ENCODE data around the gene AGT.

The AGT gene

GRCh38 chr1:230686747-230687146, 27.2 kb downstream of the AGT start:
- Histone ChIP-seq H3K9me3 (ENCODE audit: control insufficient read depth in 2 of 2, low read length in 2 of 2) (no peaks in the 10 kb centered on the region), H3K4me1 (ENCODE audit: control insufficient read depth, insufficient read depth, low read length) (peaks cover 11% of the 10 kb centered on the region), H3K27ac (ENCODE audit: low read length) (no peak overlapping the region), H3K27me3 (ENCODE audit: control insufficient read depth in 1 of 2, insufficient read depth in 2 of 2, low read length in 2 of 2) (no peaks in the 10 kb centered on the region), H3K4me3 (ENCODE audit: low read length in 2 of 2) (no peak overlapping the region), H3K36me3 (ENCODE audit: control insufficient read depth in 2 of 2, insufficient read depth in 2 of 2, low read length in 2 of 2) (peaks cover 56 to 62% of the 10 kb centered on the region in 2 donors), H3K9ac (ENCODE audit: low read length in 2 of 2) (no peak overlapping the region)

- Histone ChIP-seq H3K27ac (ENCODE audit: low read length) (no peak overlapping the region), H3K4me1 (ENCODE audit: control insufficient read depth, insufficient read depth, low read length) (peaks cover 13% of the 10 kb centered on the region), H3K27me3 (ENCODE audit: control insufficient read depth in 1 of 2, insufficient read depth in 2 of 2, low read length in 2 of 2) (no peaks in the 10 kb centered on the region), H3K9me3 (ENCODE audit: control insufficient read depth in 2 of 2, low read length in 2 of 2) (no peaks in the 10 kb centered on the region), H3K9ac (ENCODE audit: low read length in 2 of 2) (no peak overlapping the region), H3K4me3 (ENCODE audit: low read length in 2 of 2) (no peak overlapping the region), H3K36me3 (ENCODE audit: control insufficient read depth in 2 of 2, insufficient read depth in 2 of 2, low read length in 2 of 2) (peaks cover 50 to 60% of the 10 kb centered on the region in 2 donors)
Observed at GRCh38 chr1:230684998-230685397, 28.9 kb downstream of the AGT start.

- no peaks in the 10 kb centered on the region for H3K9me3 ChIP-seq (ENCODE audit: control insufficient read depth in 2 of 2, low read length in 2 of 2)
- H3K27ac ChIP-seq (ENCODE audit: low read length): no peak overlapping the region
- no peak overlapping the region for H3K9ac ChIP-seq (ENCODE audit: low read length in 2 of 2)
- H3K4me1 ChIP-seq (ENCODE audit: control insufficient read depth, insufficient read depth, low read length): peaks cover 13% of the 10 kb centered on the region
- H3K36me3 ChIP-seq (ENCODE audit: control insufficient read depth in 2 of 2, insufficient read depth in 2 of 2, low read length in 2 of 2): peaks cover 47 to 55% of the 10 kb centered on the region in 2 donors
- H3K27me3 ChIP-seq (ENCODE audit: control insufficient read depth in 1 of 2, insufficient read depth in 2 of 2, low read length in 2 of 2): no peaks in the 10 kb centered on the region
- no peak overlapping the region for H3K4me3 ChIP-seq (ENCODE audit: low read length in 2 of 2)
Observed at GRCh38 chr1:230684146-230684545, 29.8 kb downstream of the AGT start.

GRCh38 chr1:230682882-230683610, 30.9 kb downstream of the AGT start:
- Histone ChIP-seq H3K4me1 (ENCODE audit: control insufficient read depth, insufficient read depth, low read length) (peaks cover 13% of the 10 kb centered on the region), H3K27me3 (ENCODE audit: control insufficient read depth in 1 of 2, insufficient read depth in 2 of 2, low read length in 2 of 2) (no peaks in the 10 kb centered on the region), H3K9ac (ENCODE audit: low read length in 2 of 2) (no peak overlapping the region), H3K4me3 (ENCODE audit: low read length in 2 of 2) (no peak overlapping the region), H3K27ac (ENCODE audit: low read length) (no peak overlapping the region), H3K36me3 (ENCODE audit: control insufficient read depth in 2 of 2, insufficient read depth in 2 of 2, low read length in 2 of 2) (peaks cover 48 to 51% of the 10 kb centered on the region in 2 donors), H3K9me3 (ENCODE audit: control insufficient read depth in 2 of 2, low read length in 2 of 2) (no peaks in the 10 kb centered on the region)

GRCh38 chr1:230682274-230682673, 31.6 kb downstream of the AGT start:
- Histone ChIP-seq H3K4me3 (ENCODE audit: low read length in 2 of 2) (no peak overlapping the region), H3K4me1 (ENCODE audit: control insufficient read depth, insufficient read depth, low read length) (peaks cover 13% of the 10 kb centered on the region), H3K36me3 (ENCODE audit: control insufficient read depth in 2 of 2, insufficient read depth in 2 of 2, low read length in 2 of 2) (peaks cover 42 to 45% of the 10 kb centered on the region in 2 donors), H3K9me3 (ENCODE audit: control insufficient read depth in 2 of 2, low read length in 2 of 2) (no peaks in the 10 kb centered on the region), H3K27ac (ENCODE audit: low read length) (peak overlapping the region; percentile 6), H3K9ac (ENCODE audit: low read length in 2 of 2) (no peak overlapping the region), H3K27me3 (ENCODE audit: control insufficient read depth in 1 of 2, insufficient read depth in 2 of 2, low read length in 2 of 2) (no peaks in the 10 kb centered on the region)

GRCh38 chr1:230681599-230681998, 32.3 kb downstream of the AGT start:
- peaks cover 13% of the 10 kb centered on the region for H3K4me1 ChIP-seq (ENCODE audit: control insufficient read depth, insufficient read depth, low read length)
- H3K9ac ChIP-seq (ENCODE audit: low read length in 2 of 2): no peak overlapping the region
- H3K27ac ChIP-seq (ENCODE audit: low read length): peak overlapping the region; percentile 6
- peaks cover 35 to 38% of the 10 kb centered on the region in 2 donors for H3K36me3 ChIP-seq (ENCODE audit: control insufficient read depth in 2 of 2, insufficient read depth in 2 of 2, low read length in 2 of 2)
- H3K4me3 ChIP-seq (ENCODE audit: low read length in 2 of 2): no peak overlapping the region
- no peaks in the 10 kb centered on the region for H3K27me3 ChIP-seq (ENCODE audit: control insufficient read depth in 1 of 2, insufficient read depth in 2 of 2, low read length in 2 of 2)
- H3K9me3 ChIP-seq (ENCODE audit: control insufficient read depth in 2 of 2, low read length in 2 of 2): no peaks in the 10 kb centered on the region

- no peak overlapping the region for H3K4me3 ChIP-seq (ENCODE audit: low read length in 2 of 2)
- no peaks in the 10 kb centered on the region for H3K27me3 ChIP-seq (ENCODE audit: control insufficient read depth in 1 of 2, insufficient read depth in 2 of 2, low read length in 2 of 2)
- H3K9ac ChIP-seq (ENCODE audit: low read length in 2 of 2): no peak overlapping the region
- no peaks in the 10 kb centered on the region for H3K9me3 ChIP-seq (ENCODE audit: control insufficient read depth in 2 of 2, low read length in 2 of 2)
- H3K36me3 ChIP-seq (ENCODE audit: control insufficient read depth in 2 of 2, insufficient read depth in 2 of 2, low read length in 2 of 2): peaks cover 29 to 32% of the 10 kb centered on the region in 2 donors
- H3K4me1 ChIP-seq (ENCODE audit: control insufficient read depth, insufficient read depth, low read length): peaks cover 13% of the 10 kb centered on the region
- H3K27ac ChIP-seq (ENCODE audit: low read length): no peak overlapping the region
Observed at GRCh38 chr1:230680300-230681025, 33.5 kb downstream of the AGT start.

- Histone ChIP-seq H3K27ac (ENCODE audit: low read length) (no peak overlapping the region), H3K4me1 (ENCODE audit: control insufficient read depth, insufficient read depth, low read length) (peaks cover 13% of the 10 kb centered on the region), H3K27me3 (ENCODE audit: control insufficient read depth in 1 of 2, insufficient read depth in 2 of 2, low read length in 2 of 2) (no peaks in the 10 kb centered on the region), H3K36me3 (ENCODE audit: control insufficient read depth in 2 of 2, insufficient read depth in 2 of 2, low read length in 2 of 2) (peaks cover 24 to 28% of the 10 kb centered on the region in 2 donors), H3K4me3 (ENCODE audit: low read length in 2 of 2) (no peak overlapping the region), H3K9ac (ENCODE audit: low read length in 2 of 2) (no peak overlapping the region), H3K9me3 (ENCODE audit: control insufficient read depth in 2 of 2, low read length in 2 of 2) (no peaks in the 10 kb centered on the region)
Observed at GRCh38 chr1:230679825-230680224, 34.1 kb downstream of the AGT start.

- Histone ChIP-seq H3K9ac (ENCODE audit: low read length in 2 of 2) (no peak overlapping the region), H3K4me1 (ENCODE audit: control insufficient read depth, insufficient read depth, low read length) (peaks cover 13% of the 10 kb centered on the region), H3K36me3 (ENCODE audit: control insufficient read depth in 2 of 2, insufficient read depth in 2 of 2, low read length in 2 of 2) (peaks cover 21 to 22% of the 10 kb centered on the region in 2 donors), H3K27ac (ENCODE audit: low read length) (no peak overlapping the region), H3K27me3 (ENCODE audit: control insufficient read depth in 1 of 2, insufficient read depth in 2 of 2, low read length in 2 of 2) (no peaks in the 10 kb centered on the region), H3K4me3 (ENCODE audit: low read length in 2 of 2) (no peak overlapping the region), H3K9me3 (ENCODE audit: control insufficient read depth in 2 of 2, low read length in 2 of 2) (no peaks in the 10 kb centered on the region)
Observed at GRCh38 chr1:230679192-230679591, 34.7 kb downstream of the AGT start.

GRCh38 chr1:230677200-230677599, 36.7 kb downstream of the AGT start:
- H3K36me3 ChIP-seq (ENCODE audit: control insufficient read depth in 2 of 2, insufficient read depth in 2 of 2, low read length in 2 of 2): peaks cover 24 to 25% of the 10 kb centered on the region in 2 donors
- no peak overlapping the region for H3K4me3 ChIP-seq (ENCODE audit: low read length in 2 of 2)
- H3K9ac ChIP-seq (ENCODE audit: low read length in 2 of 2): no peak overlapping the region
- H3K27ac ChIP-seq (ENCODE audit: low read length): no peak overlapping the region
- no peaks in the 10 kb centered on the region for H3K27me3 ChIP-seq (ENCODE audit: control insufficient read depth in 1 of 2, insufficient read depth in 2 of 2, low read length in 2 of 2)
- H3K4me1 ChIP-seq (ENCODE audit: control insufficient read depth, insufficient read depth, low read length): peaks cover 7% of the 10 kb centered on the region
- no peaks in the 10 kb centered on the region for H3K9me3 ChIP-seq (ENCODE audit: control insufficient read depth in 2 of 2, low read length in 2 of 2)

- H3K27me3 ChIP-seq (ENCODE audit: control insufficient read depth in 1 of 2, insufficient read depth in 2 of 2, low read length in 2 of 2): no peaks in the 10 kb centered on the region
- H3K4me1 ChIP-seq (ENCODE audit: control insufficient read depth, insufficient read depth, low read length): no peaks in the 10 kb centered on the region
- no peaks in the 10 kb centered on the region for H3K9me3 ChIP-seq (ENCODE audit: control insufficient read depth in 2 of 2, low read length in 2 of 2)
- H3K9ac ChIP-seq (ENCODE audit: low read length in 2 of 2): no peak overlapping the region
- H3K27ac ChIP-seq (ENCODE audit: low read length): no peak overlapping the region
- no peak overlapping the region for H3K4me3 ChIP-seq (ENCODE audit: low read length in 2 of 2)
- H3K36me3 ChIP-seq (ENCODE audit: control insufficient read depth in 2 of 2, insufficient read depth in 2 of 2, low read length in 2 of 2): peaks cover 24 to 34% of the 10 kb centered on the region in 2 donors
Observed at GRCh38 chr1:230674581-230674980, 39.3 kb downstream of the AGT start.

All from stomach smooth muscle (tissue), 2 donors.